Brain microvascular endothelial cell (primary cell): Measurements from ENCODE around the gene SLC43A3.

Experiments
- DNase-seq: peaks from one replicate; pipeline ENCODE4 v3.0.0-alpha.2; 2020
- H3K27ac ChIP-seq: fragments of 250-450 bp; sonication (Bioruptor Pico); 2 replicates; pipeline ENCODE4 v1.5.1; 2020; ENCODE audit warnings: mild to moderate bottlenecking, moderate library complexity
- H3K27me3 ChIP-seq: fragments of 250-450 bp; sonication (Bioruptor Pico); replicated peaks from 2 replicates; pipeline ENCODE4 v1.5.1; 2020; ENCODE audit warnings: mild to moderate bottlenecking
- H3K36me3 ChIP-seq: fragments of 250-450 bp; sonication (Bioruptor Pico); replicated peaks from 2 replicates; pipeline ENCODE4 v1.5.1; 2020; ENCODE audit warnings: mild to moderate bottlenecking
- H3K4me3 ChIP-seq: 2 replicates; pipeline ENCODE4 v1.5.1; 2011; ENCODE audit warnings: low read depth, mild to moderate bottlenecking, control low read depth, low read length, moderate library complexity
- CTCF ChIP-seq: IDR thresholded peaks from 2 replicates; pipeline ENCODE4 v1.5.1; 2011; ENCODE audit warnings: low read depth, mild to moderate bottlenecking, moderate library complexity, low read length, control low read depth, inconsistent platforms; ENCODE audit errors: missing control alignments
- in situ Hi-C: cut with HindIII; loops from 2 replicates; pipeline ENCODE4 v1.10.0; 2017; ENCODE audit warnings: low sequenced_read_pairs, low pct_ligation_motif_present

The SLC43A3 gene

GRCh38 chr11:57467508-57468157, 40.7 kb upstream of the SLC43A3 start:
- peaks cover 6% of the 10 kb centered on the region for H3K27me3 ChIP-seq
- no peak overlapping the region for H3K27ac ChIP-seq
- DNase-seq = no peak
- H3K4me3 ChIP-seq = no peak overlapping the region
- in situ Hi-C loops = no loop called here
- no peaks in the 10 kb centered on the region for H3K36me3 ChIP-seq
- TF ChIP-seq CTCF = no peak

GRCh38 chr11:57466680-57467079, 39.8 kb upstream of the SLC43A3 start:
- no peak overlapping the region for H3K4me3 ChIP-seq
- H3K36me3 ChIP-seq = no peaks in the 10 kb centered on the region
- H3K27me3 ChIP-seq = peaks cover 15% of the 10 kb centered on the region
- TF ChIP-seq CTCF = no peak
- in situ Hi-C loops = no loop called here
- DNase-seq = no peak
- H3K27ac ChIP-seq = no peak overlapping the region

- Histone ChIP-seq H3K4me3 (no peak overlapping the region), H3K36me3 (no peaks in the 10 kb centered on the region), H3K27me3 (peaks cover 28% of the 10 kb centered on the region), H3K27ac (no peak overlapping the region)
- no peak for DNase-seq
- no peak for TF ChIP-seq CTCF
- in situ Hi-C loops = no loop called here
Measured at GRCh38 chr11:57464539-57465181, 37.7 kb upstream of the SLC43A3 start.

GRCh38 chr11:57463671-57464538, 37.0 kb upstream of the SLC43A3 start:
- no peak overlapping the region for H3K4me3 ChIP-seq
- peaks cover 35% of the 10 kb centered on the region for H3K27me3 ChIP-seq
- TF ChIP-seq CTCF = no peak
- DNase-seq = no peak
- H3K36me3 ChIP-seq = no peaks in the 10 kb centered on the region
- no peak overlapping the region for H3K27ac ChIP-seq
- in situ Hi-C loops = no loop called here

GRCh38 chr11:57462597-57462996, 35.7 kb upstream of the SLC43A3 start:
- no peak for TF ChIP-seq CTCF
- no peaks in the 10 kb centered on the region for H3K36me3 ChIP-seq
- in situ Hi-C loops = no loop called here
- no peak overlapping the region for H3K4me3 ChIP-seq
- H3K27me3 ChIP-seq = peaks cover 46% of the 10 kb centered on the region
- no peak overlapping the region for H3K27ac ChIP-seq
- DNase-seq = no peak
